COR-L47 (cell line): ENCODE measurements around the gene CGREF1.
"Not testable (repeated sequence)": the region's sequence is repeated elsewhere in the genome, so short reads cannot be mapped to it uniquely, and the experiment has no call there.

Experiments
- DNase-seq: peaks from one replicate; lab custom pipeline; 2025; lab: John Stamatoyannopoulos, UW

CGREF1 gene

GRCh38 chr2:27111392-27112078 lies 7.4 kb downstream of the CGREF1 start:
- DNase-seq = not testable (repeated sequence)

GRCh38 chr2:27110603-27111352 lies 8.2 kb downstream of the CGREF1 start:
- DNase-seq = not testable (repeated sequence)

GRCh38 chr2:27109083-27109482 lies 9.8 kb downstream of the CGREF1 start:
- no peak for DNase-seq

GRCh38 chr2:27108221-27108620 lies 10.7 kb downstream of the CGREF1 start:
- no peak for DNase-seq

GRCh38 chr2:27105981-27106380 lies 12.9 kb downstream of the CGREF1 start:
- no peak for DNase-seq

- DNase-seq = no peak
These were observed 16.6 kb downstream of the CGREF1 start for GRCh38 chr2:27102329-27102728.

- no peak for DNase-seq
These were observed 18.9 kb downstream of the CGREF1 start for GRCh38 chr2:27100036-27100435.

- DNase-seq = no peak
These were observed 19.5 kb downstream of the CGREF1 start for GRCh38 chr2:27099334-27099955.

GRCh38 chr2:27097341-27097740 lies 21.6 kb downstream of the CGREF1 start:
- DNase-seq = no peak

- DNase-seq = no peak
These were observed 22.1 kb downstream of the CGREF1 start for GRCh38 chr2:27096748-27097297.

- peak; percentile 39 for DNase-seq
These were observed 22.9 kb downstream of the CGREF1 start for GRCh38 chr2:27095745-27096651.

GRCh38 chr2:27095427-27095744 lies 23.5 kb downstream of the CGREF1 start:
- DNase-seq = no peak

- DNase-seq = no peak
These were observed 24.5 kb downstream of the CGREF1 start for GRCh38 chr2:27094353-27094984.

- DNase-seq = no peak
These were observed 25.2 kb downstream of the CGREF1 start for GRCh38 chr2:27093430-27094352.

- no peak for DNase-seq
These were observed 26.1 kb downstream of the CGREF1 start for GRCh38 chr2:27092696-27093429.

- DNase-seq = no peak
These were observed 26.9 kb downstream of the CGREF1 start for GRCh38 chr2:27091746-27092695.

- no peak for DNase-seq
These were observed 29.6 kb downstream of the CGREF1 start for GRCh38 chr2:27089111-27089954.
